EH (cell line): Measurements from ENCODE around the gene CYREN.

Experiments used
- DNase-seq: peaks from one replicate; pipeline ENCODE4 v3.0.0-alpha.2; 2015; ENCODE audit warnings: low read depth

The CYREN gene

GRCh38 chr7:135197343-135197742 lies 26.8 kb upstream of the CYREN start:
- DNase-seq, result no peak

- DNase-seq, result no peak
These were observed 25.6 kb upstream of the CYREN start for GRCh38 chr7:135195968-135196629.

GRCh38 chr7:135195156-135195555 lies 24.6 kb upstream of the CYREN start:
- no peak for DNase-seq

GRCh38 chr7:135194494-135195095 lies 24.1 kb upstream of the CYREN start:
- peak; percentile 34 for DNase-seq

GRCh38 chr7:135193615-135194081 lies 23.1 kb upstream of the CYREN start:
- DNase-seq, result peak; percentile 98

GRCh38 chr7:135192914-135193536 lies 22.5 kb upstream of the CYREN start:
- no peak for DNase-seq

GRCh38 chr7:135190703-135191102 lies 20.2 kb upstream of the CYREN start:
- no peak for DNase-seq

GRCh38 chr7:135189961-135190360 lies 19.5 kb upstream of the CYREN start:
- peak; percentile 14 for DNase-seq

- no peak for DNase-seq
These were observed 18.7 kb upstream of the CYREN start for GRCh38 chr7:135189221-135189662.

- no peak for DNase-seq
These were observed 17.9 kb upstream of the CYREN start for GRCh38 chr7:135188298-135188984.

- DNase-seq, result no peak
These were observed 16.3 kb upstream of the CYREN start for GRCh38 chr7:135186841-135187253.

GRCh38 chr7:135186261-135186540 lies 15.7 kb upstream of the CYREN start:
- no peak for DNase-seq

GRCh38 chr7:135185471-135186260 lies 15.2 kb upstream of the CYREN start:
- no peak for DNase-seq

GRCh38 chr7:135184254-135184841 lies 13.8 kb upstream of the CYREN start:
- no peak for DNase-seq

GRCh38 chr7:135183478-135183877 lies 13.0 kb upstream of the CYREN start:
- no peak for DNase-seq

GRCh38 chr7:135181929-135182678 lies 11.6 kb upstream of the CYREN start:
- no peak for DNase-seq

GRCh38 chr7:135181261-135181928 lies 10.9 kb upstream of the CYREN start:
- DNase-seq, result no peak

GRCh38 chr7:135180122-135180521 lies 9.6 kb upstream of the CYREN start:
- DNase-seq, result no peak

- no peak for DNase-seq
These were observed 8.9 kb upstream of the CYREN start for GRCh38 chr7:135179321-135179925.

- DNase-seq, result no peak
These were observed 7.9 kb upstream of the CYREN start for GRCh38 chr7:135178364-135178763.
